HepG2 (cell line): ENCODE results near the gene NSUN6. TPM values are rescaled to one million over a fixed set of nuclear protein-coding genes. Genes with fewer than 3 reads are reported as not detected.
A peak's percentile ranks its signal among the peaks of the same experiment; 100 is the strongest.
"Not testable (repeated sequence)": the region's sequence is repeated elsewhere in the genome, so short reads cannot be mapped to it uniquely, and the experiment has no call there.

Experiments
- ASH2L ChIP-seq: fragments of 300-600, 200-600 bp; sonication (generic); IDR thresholded peaks from 2 replicates; pipeline ENCODE4 v1.7.0; 2017; ENCODE audit warnings: low read depth, mild to moderate bottlenecking, moderate library complexity, mixed read lengths, low read length; ENCODE audit not compliant: insufficient read length
- ATF1 ChIP-seq: IDR thresholded peaks from 2 replicates; pipeline ENCODE4 v1.6.1; 2016; ENCODE audit warnings: mild to moderate bottlenecking, control low read depth
- CEBPG ChIP-seq: IDR thresholded peaks from 2 replicates; pipeline ENCODE4 v1.6.1; 2016
- ELF3 ChIP-seq: IDR thresholded peaks from 2 replicates; pipeline ENCODE4 v1.6.1; 2016; ENCODE audit warnings: missing genetic modification reagents, missing compliant biosample characterization
- EP300 ChIP-seq, 3 experiments: sonication (generic) in 1 of 3; formaldehyde crosslinking in 1 of 3; IDR thresholded peaks; 2 replicates each; pipeline versions ENCODE4 v1.5.1 to v1.6.1; 2011 to 2020; ENCODE audit warnings: low read depth in 2 of 3, low read length in 2 of 3, borderline replicate concordance in 1 of 3, improper control_type of control experiment in 1 of 3, mild to moderate bottlenecking in 1 of 3, missing genetic modification reagents in 1 of 3, moderate library complexity in 1 of 3
- ERF ChIP-seq: IDR thresholded peaks from 2 replicates; pipeline ENCODE4 v1.6.1; 2018; ENCODE audit warnings: missing biosample characterization, missing genetic modification reagents
- FOXA3 ChIP-seq: IDR thresholded peaks from 2 replicates; pipeline ENCODE4 v1.6.1; 2016; ENCODE audit warnings: missing genetic modification reagents, missing compliant biosample characterization
- FOXO1 ChIP-seq: sonication (generic); formaldehyde crosslinking; IDR thresholded peaks from 2 replicates; pipeline ENCODE4 v1.4.0; 2020; ENCODE audit warnings: missing genetic modification reagents
- GABPA ChIP-seq, 2 experiments: IDR thresholded peaks; 2 replicates each; pipeline ENCODE4 v1.6.1; 2011 to 2016; ENCODE audit warnings: low read depth in 2 of 2, low read length in 1 of 2, missing biosample characterization in 1 of 2, missing genetic modification characterization in 1 of 2
- HOMEZ ChIP-seq: IDR thresholded peaks from 2 replicates; pipeline ENCODE4 v1.6.1; 2016; ENCODE audit warnings: low read depth
- MED1 ChIP-seq: sonication (generic); formaldehyde crosslinking; IDR thresholded peaks from 2 replicates; pipeline ENCODE4 v1.4.0; 2020; ENCODE audit warnings: missing genetic modification reagents
- MLX ChIP-seq: IDR thresholded peaks from 2 replicates; pipeline ENCODE4 v1.6.1; 2016
- NCOA2 ChIP-seq: sonication (generic); formaldehyde crosslinking; IDR thresholded peaks from 2 replicates; pipeline ENCODE4 v1.8.0; 2022; ENCODE audit warnings: inconsistent platforms
- NR2F6 ChIP-seq, 2 experiments: IDR thresholded peaks; 2 replicates each; pipeline ENCODE4 v1.6.1; 2016; ENCODE audit warnings: antibody characterized with exemption in 1 of 2, mild to moderate bottlenecking in 1 of 2
- RARA ChIP-seq: IDR thresholded peaks from 2 replicates; pipeline ENCODE4 v1.6.1; 2016; ENCODE audit warnings: missing genetic modification reagents, missing compliant biosample characterization
- RCOR2 ChIP-seq: IDR thresholded peaks from 2 replicates; pipeline ENCODE4 v1.6.1; 2016; ENCODE audit warnings: missing biosample characterization, missing genetic modification reagents
- SIX1 ChIP-seq: sonication (generic); formaldehyde crosslinking; IDR thresholded peaks from 2 replicates; pipeline ENCODE4 v1.4.0; 2020; ENCODE audit warnings: missing genetic modification reagents, borderline replicate concordance
- SKIL ChIP-seq: sonication (generic); formaldehyde crosslinking; IDR thresholded peaks from 2 replicates; pipeline ENCODE4 v1.8.0; 2022; ENCODE audit warnings: missing genetic modification reagents, mild to moderate bottlenecking, moderate library complexity, borderline replicate concordance
- SMAD3 ChIP-seq: sonication (generic); formaldehyde crosslinking; IDR thresholded peaks from 2 replicates; pipeline ENCODE4 v1.4.0; 2020; ENCODE audit warnings: missing genetic modification reagents
- THAP11 ChIP-seq: IDR thresholded peaks from 2 replicates; pipeline ENCODE4 v1.6.1; 2016; ENCODE audit warnings: missing biosample characterization, missing genetic modification reagents
- ZNF331 ChIP-seq: sonication (generic); formaldehyde crosslinking; IDR thresholded peaks from 2 replicates; pipeline ENCODE4 v1.4.0; 2020; ENCODE audit warnings: missing genetic modification reagents
- ZNF609 ChIP-seq: sonication (generic); formaldehyde crosslinking; IDR thresholded peaks from 2 replicates; pipeline ENCODE4 v1.4.0; 2020; ENCODE audit warnings: mild to moderate bottlenecking, missing genetic modification reagents, borderline replicate concordance
- polyA plus RNA-seq, 8 experiments: library from polyadenylated mRNA; depleted of rRNA in 3 of 8; stranded (reverse) in 7 of 8; unstranded in 1 of 8; fragments of >200 nt; fragmentation: Illumina TruSeq in 4 of 8; extraction: Trizol in 4 of 8; gene quantifications; 2 replicates each; pipeline versions ENCODE4 v1.2.1 to v1.2.3, GENCODE V29; 2011 to 2016; ENCODE audit warnings: low read depth in 4 of 8, missing spikeins in 1 of 8, mixed read lengths in 1 of 8; ENCODE audit not compliant: insufficient read depth in 1 of 8
- total RNA-seq, 5 experiments: library from RNA; depleted of rRNA; stranded (reverse); fragments of >200 nt; fragmentation: Illumina TruSeq; extraction: Trizol; gene quantifications; 2 replicates each; pipeline ENCODE4 v1.2.3, GENCODE V29; 2016; ENCODE audit warnings: low read depth in 1 of 5

NSUN6 gene
- total and polyA plus RNA-seq, 2 of the 13 experiments (the other 11 are each of a cell fraction or from before 2014, with no cell fraction given): 17.2 to 19.3 TPM

- TF ChIP-seq NCOA2 (CRISPR knock-in tag): peak; percentile 93
- peak; percentile 94 for TF ChIP-seq FOXA3 (CRISPR knock-in tag)
- TF ChIP-seq SKIL (CRISPR knock-in tag): peak; percentile 68
- TF ChIP-seq CEBPG (CRISPR knock-in tag): peak; percentile 75
- peak; percentile 72; the same call in 1 of the 2 replicates for TF ChIP-seq SIX1 (CRISPR knock-in tag)
- TF ChIP-seq ERF: peak; percentile 68
- TF ChIP-seq MED1 (CRISPR knock-in tag): peak; percentile 84
- 0 out of 2 replicates have a peak, but pooled peaks have one; percentile 33 for TF ChIP-seq ZNF609 (CRISPR knock-in tag)
- TF ChIP-seq RCOR2: peak; percentile 80
- TF ChIP-seq EP300 (IDR thresholded peaks at IDR 0.05; ENCODE audit: low read depth in 2 of 2, low read length in 2 of 2): peak in 1 of 2 experiments; percentile 79; a peak in 2 of 4 replicates
- TF ChIP-seq EP300 (CRISPR knock-in tag; IDR thresholded peaks at IDR 0.05; ENCODE audit: borderline replicate concordance): peak; percentile 40; the same call in 1 of the 2 replicates
- TF ChIP-seq NR2F6 (IDR thresholded peaks at IDR 0.05): peak; percentile 52; the same call in 1 of the 2 replicates
- TF ChIP-seq NR2F6 (CRISPR knock-in tag; IDR thresholded peaks at IDR 0.05): peak; percentile 41; the same call in 1 of the 2 replicates
- TF ChIP-seq ATF1 (CRISPR knock-in tag): peak; percentile 29; the same call in 1 of the 2 replicates
- TF ChIP-seq ELF3 (CRISPR knock-in tag): peak; percentile 76
- not testable (repeated sequence) for TF ChIP-seq GABPA (IDR thresholded peaks at IDR 0.05; ENCODE audit: low read depth, low read length)
- peak; percentile 56; the same call in 1 of the 2 replicates for TF ChIP-seq GABPA (CRISPR knock-in tag; IDR thresholded peaks at IDR 0.05; ENCODE audit: low read depth)
- TF ChIP-seq THAP11 (CRISPR knock-in tag): peak; percentile 69
- TF ChIP-seq FOXO1 (CRISPR knock-in tag): peak; percentile 78; the same call in 1 of the 2 replicates
- peak; percentile 74 for TF ChIP-seq ASH2L
- peak; percentile 77 for TF ChIP-seq RARA (CRISPR knock-in tag)
- 0 out of 2 replicates have a peak, but pooled peaks have one; percentile 63 for TF ChIP-seq HOMEZ (CRISPR knock-in tag)
- TF ChIP-seq SMAD3 (CRISPR knock-in tag): 0 out of 2 replicates have a peak, but pooled peaks have one; percentile 43
- TF ChIP-seq ZNF331 (CRISPR knock-in tag): 0 out of 2 replicates have a peak, but pooled peaks have one; percentile 21
- 0 out of 2 replicates have a peak, but pooled peaks have one; percentile 25 for TF ChIP-seq MLX
Measured at GRCh38 chr10:18637400-18637799, 14.0 kb downstream of the NSUN6 start (continued).
